Measurements from ENCODE around the gene MPIG6B. TPM values are rescaled to one million over a fixed set of nuclear protein-coding genes. Genes with fewer than 3 reads are reported as not detected.

The MPIG6B gene
- total and polyA plus RNA-seq, 3 donors from 2014 or later = 0.74 to 1.3 (median 0.94) TPM

DNA sequence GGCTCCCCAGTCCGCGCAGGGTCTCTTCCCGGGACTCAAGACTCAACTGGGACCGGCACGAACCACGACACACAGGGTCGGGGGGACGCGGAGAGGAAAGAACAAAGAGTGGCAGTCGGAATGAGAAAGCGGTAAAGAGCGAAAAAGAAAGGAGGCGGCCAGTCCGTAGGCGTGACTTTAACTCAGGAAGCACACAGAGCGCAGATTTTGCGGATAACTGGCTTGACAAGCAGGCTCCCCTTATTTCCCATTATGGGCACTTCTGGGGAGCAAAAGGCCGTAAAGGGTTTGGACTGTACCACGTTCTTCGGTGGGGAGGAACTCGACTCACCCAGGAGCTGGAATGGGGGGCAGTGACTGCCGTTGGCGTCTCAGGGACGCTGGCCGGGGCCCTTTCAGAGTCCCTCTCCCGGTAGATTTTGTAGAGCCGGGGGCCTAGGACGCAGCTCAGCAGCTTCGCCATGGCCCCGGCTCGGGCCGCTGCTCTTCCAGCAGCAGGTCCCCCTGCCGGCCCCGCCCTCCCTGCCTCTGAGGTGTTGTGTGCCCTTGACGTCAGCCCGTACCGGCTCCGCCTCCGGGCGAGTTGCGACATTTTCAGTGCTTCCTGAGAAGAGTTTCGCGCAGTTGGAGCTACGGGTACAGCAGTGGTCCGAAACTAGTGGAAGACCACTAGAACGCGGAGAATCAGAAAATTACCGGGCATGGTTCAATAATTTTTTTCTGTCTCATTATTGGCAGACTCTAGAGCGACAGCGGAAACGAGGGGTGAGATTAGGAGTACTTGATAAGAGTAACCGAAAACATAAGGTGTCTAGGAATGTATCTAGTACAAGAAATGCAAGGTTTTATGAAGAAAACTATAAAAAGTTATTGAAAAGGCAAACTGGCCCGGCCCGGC lies 20.1 kb upstream of the MPIG6B start, which contains the start of gene ABHD16A:
Gene ABHD16A, minus strand, starts transcription at position 506 of the 898 bp plus-strand sequence. Its CDS starts 43 bp downstream, at position 463.
- Histone ChIP-seq H3K36me3 (ENCODE audit: low read depth, missing control alignments) (no peaks in the 10 kb centered on the region), H3K27me3 (no peaks in the 10 kb centered on the region), H3K27ac (peak within 1 kb of the TSS; percentile 82 to 97), H3K9me3 (no peaks in the 10 kb centered on the region), H3K4me1 (peaks cover 10% of the 10 kb centered on the region), H3K4me3 (peak within 1 kb of the TSS; percentile 82 to 85)
- WGBS, 2 donors = 1 to 2% methylated on average over 42 to 54 of the region's 54 CpGs
- peak; percentile 100 for DNase-seq
- TF ChIP-seq, protein P1, sequence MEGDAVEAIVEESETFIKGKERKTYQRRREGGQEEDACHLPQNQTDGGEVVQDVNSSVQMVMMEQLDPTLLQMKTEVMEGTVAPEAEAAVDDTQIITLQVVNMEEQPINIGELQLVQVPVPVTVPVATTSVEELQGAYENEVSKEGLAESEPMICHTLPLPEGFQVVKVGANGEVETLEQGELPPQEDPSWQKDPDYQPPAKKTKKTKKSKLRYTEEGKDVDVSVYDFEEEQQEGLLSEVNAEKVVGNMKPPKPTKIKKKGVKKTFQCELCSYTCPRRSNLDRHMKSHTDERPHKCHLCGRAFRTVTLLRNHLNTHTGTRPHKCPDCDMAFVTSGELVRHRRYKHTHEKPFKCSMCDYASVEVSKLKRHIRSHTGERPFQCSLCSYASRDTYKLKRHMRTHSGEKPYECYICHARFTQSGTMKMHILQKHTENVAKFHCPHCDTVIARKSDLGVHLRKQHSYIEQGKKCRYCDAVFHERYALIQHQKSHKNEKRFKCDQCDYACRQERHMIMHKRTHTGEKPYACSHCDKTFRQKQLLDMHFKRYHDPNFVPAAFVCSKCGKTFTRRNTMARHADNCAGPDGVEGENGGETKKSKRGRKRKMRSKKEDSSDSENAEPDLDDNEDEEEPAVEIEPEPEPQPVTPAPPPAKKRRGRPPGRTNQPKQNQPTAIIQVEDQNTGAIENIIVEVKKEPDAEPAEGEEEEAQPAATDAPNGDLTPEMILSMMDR (IDR thresholded peaks at IDR 0.05) = peak in 2 of 3 experiments; percentile 14 to 33
- peak; percentile 97 for TF ChIP-seq POLR2A (IDR thresholded peaks at IDR 0.05)
- intact Hi-C loops (cut with DNase I; ENCODE audit: low total_unique reads) = no loop called here

DNA sequence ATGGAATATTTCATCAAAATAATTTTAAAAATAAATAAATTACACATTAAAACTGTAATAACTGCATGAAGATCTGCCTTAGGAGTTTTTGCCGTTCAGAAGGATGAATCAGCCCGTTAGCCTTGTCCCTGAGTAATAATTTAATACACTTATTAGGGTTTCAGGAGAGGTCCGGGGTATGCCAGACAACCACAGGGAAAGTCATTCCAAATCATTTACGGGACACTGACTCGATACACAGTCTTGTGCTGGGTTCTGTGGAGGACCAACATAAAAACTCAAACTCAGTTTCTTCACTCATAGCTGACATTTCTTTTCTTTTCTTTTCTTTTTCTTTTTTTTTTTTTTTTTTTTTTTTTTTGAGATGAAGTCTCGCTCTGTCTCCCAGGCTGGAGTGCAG lies 17.2 kb upstream of the MPIG6B start:
- WGBS, 2 donors = 83 to 88% methylated on average over 6 of the region's 6 CpGs
- no peaks in the 10 kb centered on the region for H3K36me3 ChIP-seq (ENCODE audit: low read depth, missing control alignments)
- H3K27ac ChIP-seq = no peak overlapping the region
- TF ChIP-seq, protein P1 (IDR thresholded peaks at IDR 0.05) = no peak
- no peak for TF ChIP-seq POLR2A (IDR thresholded peaks at IDR 0.05)
- peaks cover 10% of the 10 kb centered on the region for H3K4me1 ChIP-seq
- H3K9me3 ChIP-seq = no peaks in the 10 kb centered on the region
- no peak overlapping the region for H3K4me3 ChIP-seq
- H3K27me3 ChIP-seq = no peaks in the 10 kb centered on the region
- intact Hi-C loops (cut with DNase I; ENCODE audit: low total_unique reads) = no loop called here
- no peak for DNase-seq

DNA sequence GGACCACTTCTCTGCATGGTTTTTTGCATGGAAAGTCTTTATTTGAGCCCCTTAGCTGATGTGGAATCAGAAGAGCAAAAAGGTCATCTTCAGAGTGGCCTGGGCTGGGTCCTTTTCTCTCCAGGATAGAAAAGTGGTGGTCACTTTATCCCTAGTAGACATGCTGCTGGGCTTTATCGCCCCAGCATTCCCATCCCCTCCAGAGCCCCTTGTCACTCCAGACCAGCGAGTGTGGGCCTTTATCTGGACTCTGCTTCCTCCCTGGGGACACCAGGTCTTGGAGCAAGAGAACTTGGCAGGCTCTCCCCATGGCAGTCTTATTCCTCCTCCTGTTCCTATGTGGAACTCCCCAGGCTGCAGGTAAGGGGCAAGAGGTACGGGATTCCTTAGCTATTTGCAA lies 16.6 kb upstream of the MPIG6B start, which contains the start of gene LY6G6F:
Gene LY6G6F, plus strand, starts transcription at position 268 of the 400 bp plus-strand sequence. Its CDS starts 41 bp downstream, at position 309.
- H3K27ac ChIP-seq = no peak within 1 kb of the TSS
- H3K4me1 ChIP-seq = peaks cover 8% of the 10 kb centered on the region
- 36 to 47% methylated on average over 3 of the region's 3 CpGs for WGBS, 2 donors
- H3K4me3 ChIP-seq = no peak within 1 kb of the TSS
- no peak for DNase-seq
- H3K9me3 ChIP-seq = no peaks in the 10 kb centered on the region
- no peaks in the 10 kb centered on the region for H3K27me3 ChIP-seq
- TF ChIP-seq, protein P1 (IDR thresholded peaks at IDR 0.05) = no peak
- TF ChIP-seq POLR2A (IDR thresholded peaks at IDR 0.05) = no peak
- no peaks in the 10 kb centered on the region for H3K36me3 ChIP-seq (ENCODE audit: low read depth, missing control alignments)
- intact Hi-C loops (cut with DNase I; ENCODE audit: low total_unique reads) = no loop called here

DNA sequence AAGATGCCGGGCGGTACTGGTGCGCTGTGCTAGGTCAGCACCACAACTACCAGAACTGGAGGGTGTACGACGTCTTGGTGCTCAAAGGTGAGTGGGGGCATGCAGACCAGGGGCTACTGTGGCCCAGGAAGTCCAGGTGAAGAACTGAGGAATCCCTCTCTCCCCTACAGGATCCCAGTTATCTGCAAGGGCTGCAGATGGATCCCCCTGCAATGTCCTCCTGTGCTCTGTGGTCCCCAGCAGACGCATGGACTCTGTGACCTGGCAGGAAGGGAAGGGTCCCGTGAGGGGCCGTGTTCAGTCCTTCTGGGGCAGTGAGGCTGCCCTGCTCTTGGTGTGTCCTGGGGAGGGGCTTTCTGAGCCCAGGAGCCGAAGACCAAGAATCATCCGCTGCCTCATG lies 15.5 kb upstream of the MPIG6B start:
- Histone ChIP-seq H3K27me3 (no peaks in the 10 kb centered on the region), H3K4me3 (no peak overlapping the region), H3K27ac (no peak overlapping the region), H3K4me1 (no peaks in the 10 kb centered on the region), H3K36me3 (ENCODE audit: low read depth, missing control alignments) (no peaks in the 10 kb centered on the region), H3K9me3 (no peaks in the 10 kb centered on the region)
- no peak for TF ChIP-seq POLR2A (IDR thresholded peaks at IDR 0.05)
- TF ChIP-seq, protein P1 (IDR thresholded peaks at IDR 0.05) = no peak
- WGBS, 2 donors = 83 to 85% methylated on average over 7 to 10 of the region's 10 CpGs
- intact Hi-C loops (cut with DNase I; ENCODE audit: low total_unique reads) = no loop called here
- DNase-seq = no peak
